HG03469 (cell line): Measurements from ENCODE around the gene SLC25A23.
"Not testable (repeated sequence)": the region's sequence is repeated elsewhere in the genome, so short reads cannot be mapped to it uniquely, and the experiment has no call there.

Experiments used
- ATAC-seq: cut with Tn5 transposase; IDR thresholded peaks from one replicate; pipeline ENCODE4 v1.9.1; 2021; ENCODE audit warnings: mild to moderate bottlenecking, moderate library complexity, moderate number of reproducible peaks; ENCODE audit not compliant: unreplicated experiment

SLC25A23 gene

DNA sequence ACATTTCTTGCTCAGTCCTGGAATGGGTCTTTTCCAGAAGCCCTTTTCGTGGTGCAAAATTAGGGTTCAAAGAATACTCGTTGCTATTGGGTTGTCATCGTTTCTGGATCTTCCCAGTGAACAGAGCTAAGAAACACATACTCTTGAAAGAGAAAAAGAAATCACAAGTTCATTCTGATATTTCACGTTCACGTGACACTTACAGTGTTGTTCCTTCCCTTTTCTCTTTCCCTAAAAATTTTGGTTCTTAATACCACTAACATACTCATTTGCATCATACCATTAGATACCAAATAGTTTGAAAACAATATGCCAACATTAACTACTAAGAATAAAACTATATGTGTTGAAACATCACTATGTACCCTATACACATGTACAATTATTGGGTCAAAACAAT, 53.2 kb downstream of the SLC25A23 start:
- ATAC-seq = no peak

DNA sequence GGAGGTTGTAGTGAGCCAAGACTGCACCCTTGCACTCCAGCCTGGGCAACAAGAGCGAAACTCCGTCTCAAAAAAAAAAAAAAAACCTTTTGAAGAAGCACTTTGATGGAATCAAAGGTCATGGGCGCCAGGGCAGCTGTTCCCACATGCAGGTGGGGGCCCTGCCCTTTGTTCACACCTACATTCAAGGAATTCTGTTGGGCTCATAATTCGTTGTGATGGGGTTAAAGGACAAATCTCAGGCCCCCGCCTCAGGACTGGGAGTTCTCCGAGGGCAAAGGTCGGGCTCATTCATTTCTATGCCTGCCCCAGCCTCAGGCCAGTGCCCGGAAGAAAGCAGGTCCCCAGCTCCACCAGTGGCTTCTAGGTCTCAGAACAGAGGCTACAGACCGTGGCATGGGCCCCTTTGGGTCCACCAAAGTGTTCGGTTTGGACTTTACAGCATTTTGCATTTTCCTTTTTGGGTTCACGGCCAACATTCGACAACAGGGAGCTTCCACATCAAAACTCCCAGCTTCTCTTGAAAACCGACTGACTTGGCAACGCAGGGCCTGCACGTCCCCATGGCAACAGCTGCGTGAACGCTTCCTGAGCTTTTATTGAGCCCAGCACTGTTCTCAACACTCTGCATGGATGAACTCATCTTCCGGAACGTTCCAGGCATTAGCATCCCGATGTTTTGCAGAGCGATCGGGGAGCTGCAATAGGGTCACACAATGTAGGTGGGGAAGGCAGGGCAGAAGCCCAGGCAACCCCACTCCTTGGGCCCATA, 56.6 kb downstream of the SLC25A23 start:
- no peak for ATAC-seq

DNA sequence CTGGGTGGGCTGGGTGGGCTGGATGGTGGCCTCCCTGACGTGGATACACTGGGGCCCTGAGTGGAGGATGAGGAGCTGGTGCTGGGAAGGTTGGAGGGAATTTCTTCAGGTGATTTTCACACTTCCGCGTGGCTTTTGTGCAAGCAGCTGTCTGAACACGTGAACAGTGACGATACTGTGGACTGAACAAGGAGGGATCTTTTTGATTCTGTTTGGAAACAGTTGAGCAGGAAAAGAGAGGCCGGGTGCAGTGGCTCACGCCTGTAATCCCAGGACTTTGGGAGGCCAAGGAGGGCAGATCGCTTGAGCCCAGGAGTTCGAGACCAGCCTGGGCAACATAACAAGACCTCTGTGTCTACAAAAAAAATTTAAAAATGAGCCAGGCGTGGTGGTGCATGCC, 57.5 kb downstream of the SLC25A23 start:
- no peak for ATAC-seq

DNA sequence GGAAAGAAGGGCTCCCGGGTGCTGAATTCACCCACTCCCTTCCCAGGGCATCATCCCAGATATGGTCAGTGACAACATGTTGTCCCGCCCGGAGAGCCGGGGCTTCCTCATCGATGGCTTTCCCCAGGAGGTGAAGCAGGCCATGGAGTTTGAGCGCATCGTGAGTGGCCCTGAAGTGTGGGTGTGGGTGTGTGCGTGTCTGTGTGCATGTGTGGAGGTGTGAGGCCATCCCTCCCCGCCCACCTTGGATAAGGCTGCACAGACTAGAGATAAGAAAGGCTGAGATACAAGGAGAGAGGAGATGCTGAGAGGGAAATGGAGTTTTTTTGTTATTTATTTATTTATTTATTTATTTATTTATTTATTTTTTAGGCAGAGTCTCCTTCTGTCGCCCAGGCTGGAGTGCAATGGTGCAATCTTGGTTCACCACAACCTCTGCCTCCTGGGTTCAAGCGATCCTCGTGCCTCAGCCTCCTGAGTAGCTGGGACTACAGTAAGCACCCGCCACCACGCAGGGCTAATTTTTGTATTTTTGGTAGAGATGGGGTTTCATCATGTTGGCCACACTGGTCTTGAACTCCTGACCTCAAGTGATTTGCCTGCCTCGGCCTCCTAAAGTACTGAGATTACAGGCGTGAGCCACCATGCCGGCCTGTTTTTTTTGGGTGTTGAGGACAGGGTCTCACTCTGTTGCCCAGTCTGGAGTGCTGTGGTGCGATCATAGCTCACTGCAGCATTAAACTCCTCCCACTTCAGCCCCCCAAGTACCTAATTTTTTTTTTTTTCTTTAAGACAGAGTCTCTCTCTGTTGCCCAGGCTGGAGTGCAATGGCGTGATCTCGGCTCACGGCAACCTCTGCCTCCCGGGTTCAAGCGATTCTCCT, 59.3 kb downstream of the SLC25A23 start:
- ATAC-seq = not testable (repeated sequence)

DNA sequence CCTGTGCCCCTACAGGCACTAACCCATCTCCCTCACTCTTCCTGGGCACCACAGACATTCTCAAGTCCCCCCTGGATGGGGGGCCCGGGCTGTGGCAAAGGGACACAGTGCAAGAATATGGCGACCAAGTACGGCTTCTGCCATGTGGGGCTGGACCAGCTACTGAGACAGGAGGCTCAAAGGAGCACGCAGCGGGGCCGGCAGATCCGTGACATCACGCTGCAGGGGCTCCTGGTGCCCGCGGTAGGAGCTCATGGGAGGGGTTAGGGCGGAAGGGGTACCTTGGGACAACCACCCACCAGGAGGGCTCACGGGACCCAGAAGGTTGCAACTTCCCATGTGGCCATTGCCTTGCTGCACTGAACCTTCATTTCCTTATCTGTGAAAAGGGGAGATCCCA, 63.3 kb downstream of the SLC25A23 start:
- ATAC-seq = no peak

DNA sequence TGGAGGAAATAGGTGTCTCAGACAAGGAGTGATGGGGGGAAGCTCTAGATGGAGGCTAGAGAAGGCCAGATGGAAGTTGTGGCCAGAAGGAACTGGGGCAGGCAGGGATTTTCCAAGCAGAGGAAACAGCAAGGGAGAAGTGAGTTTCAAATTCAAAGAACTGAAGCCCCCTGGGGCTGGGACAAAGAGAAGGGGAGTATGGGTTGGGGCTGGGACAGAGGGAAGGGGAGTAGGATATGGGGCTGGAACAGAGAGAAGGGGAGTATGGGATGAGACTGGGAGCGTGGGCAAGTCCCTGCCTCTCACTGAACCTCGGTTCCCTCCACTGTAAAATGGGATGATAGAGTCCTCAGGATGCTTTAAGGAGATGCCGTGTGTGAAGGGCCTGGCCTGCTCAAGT, 64.8 kb downstream of the SLC25A23 start:
- ATAC-seq = no peak

DNA sequence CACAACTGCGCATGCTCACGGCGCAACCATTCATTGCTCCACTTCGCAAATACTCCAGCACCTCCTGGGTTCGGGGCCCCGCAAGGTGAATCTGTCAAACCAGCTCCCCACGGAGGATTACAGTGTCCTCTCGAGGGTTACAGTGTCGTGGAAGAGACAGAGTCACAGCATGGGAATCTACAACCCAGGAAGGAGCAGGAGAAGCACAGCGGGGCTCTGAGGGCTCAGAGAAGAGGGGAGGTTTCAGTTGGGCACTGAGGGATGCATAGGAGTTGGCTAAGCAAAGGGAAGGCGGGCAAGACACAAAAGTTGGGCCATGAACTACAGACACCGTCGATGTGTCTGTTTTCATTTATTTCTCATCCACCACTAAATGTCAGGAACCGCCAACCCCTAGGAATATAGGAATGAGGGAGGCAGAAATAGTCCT, 65.6 kb downstream of the SLC25A23 start:
- ATAC-seq = no peak

DNA sequence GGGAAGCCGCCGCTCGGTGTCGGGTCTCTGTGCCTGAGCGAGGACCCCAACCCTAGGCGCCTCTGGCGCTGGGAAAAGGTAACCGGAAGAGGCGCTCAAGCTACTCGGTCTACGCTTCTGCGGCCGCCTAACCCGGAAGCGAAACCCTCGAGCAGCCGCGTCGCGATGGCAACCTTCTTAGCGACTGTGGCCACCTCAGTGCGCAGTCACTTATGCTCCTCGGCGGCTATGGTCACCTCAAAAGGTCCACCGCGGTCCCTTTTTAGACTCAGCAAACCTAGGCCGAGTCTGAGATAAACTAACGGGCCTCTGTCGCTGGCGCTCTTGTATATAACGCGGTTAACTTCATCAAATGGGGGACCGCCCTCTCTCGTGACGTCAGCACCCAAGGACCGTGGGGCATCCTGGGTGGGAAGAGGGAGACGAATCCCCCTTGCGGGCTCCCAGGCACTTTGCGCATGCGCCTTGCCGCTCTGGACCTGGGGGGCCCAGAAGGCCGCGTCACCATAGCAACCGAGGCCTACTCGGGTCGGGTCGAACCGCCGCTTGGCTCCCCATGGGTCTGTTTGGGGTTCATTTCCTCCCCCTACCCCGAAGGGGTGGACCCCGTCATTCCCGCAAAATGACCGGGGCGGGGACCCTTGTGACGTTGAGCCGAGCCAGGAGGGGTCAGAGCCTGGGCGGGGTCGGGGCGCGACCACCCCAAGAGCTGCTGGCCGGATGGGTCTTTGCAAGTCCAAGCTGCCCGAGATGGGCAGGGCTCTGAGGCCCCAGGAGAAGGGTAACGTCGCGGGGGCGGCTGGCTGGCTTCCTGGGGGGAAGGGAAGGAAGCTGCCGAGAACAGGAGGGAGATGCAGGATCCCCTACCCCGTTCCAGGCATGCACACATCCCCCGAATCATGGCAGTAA, 66.3 kb downstream of the SLC25A23 start, which contains the start of gene GTF2F1:
Gene GTF2F1, minus strand, starts transcription at position 91 of the 909 bp plus-strand sequence. CDS start 169 bp downstream, outside the sequence.
- no peak for ATAC-seq

DNA sequence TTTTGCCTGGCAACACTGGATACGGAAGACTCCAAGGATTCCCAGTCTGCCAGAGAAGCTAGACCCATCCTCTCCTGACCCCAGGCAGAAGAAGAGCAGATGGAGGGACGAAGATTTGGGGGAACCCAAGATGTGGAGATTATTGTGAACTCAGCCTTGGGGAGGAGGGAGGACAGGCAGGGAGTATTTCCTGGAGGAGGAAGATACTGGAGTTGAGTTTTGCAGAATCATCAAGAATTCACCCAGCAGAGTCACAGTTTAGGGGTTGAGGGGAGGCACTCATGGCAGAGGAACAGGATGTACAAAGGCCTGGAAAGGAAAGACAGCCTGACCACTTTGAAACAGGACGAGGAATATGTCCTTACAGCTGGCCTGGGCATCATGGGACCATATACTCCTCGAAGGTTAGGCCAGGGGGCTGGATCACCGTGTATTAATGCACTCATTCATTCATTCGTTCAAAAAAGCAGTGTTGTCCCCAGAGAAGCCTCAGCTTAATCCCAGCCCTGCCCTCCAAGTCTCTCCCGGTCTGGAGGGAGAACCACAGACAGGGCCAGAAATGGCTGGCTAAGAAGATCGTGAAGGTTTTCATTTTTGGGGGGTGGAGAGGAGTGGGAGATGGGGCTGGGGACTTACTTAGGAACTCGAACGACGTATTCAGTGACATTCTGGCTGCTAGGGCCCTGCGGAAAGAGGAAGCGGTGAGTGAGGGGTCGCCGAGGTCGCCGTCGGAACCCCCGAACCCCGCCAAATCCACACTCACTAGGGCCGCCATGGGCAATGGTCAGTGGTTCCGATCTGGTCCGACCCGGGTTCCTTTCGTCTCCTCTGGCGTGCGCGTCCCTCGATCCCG, 67.1 kb downstream of the SLC25A23 start:
- no peak for ATAC-seq
